PC-9 (cell line): ENCODE measurements around the gene ABHD1.

ENCODE experiments used
- EZH2 ChIP-seq: fragments of 200-600 bp; sonication (generic); IDR thresholded peaks from 2 replicates; pipeline ENCODE4 v1.8.0; 2017; ENCODE audit warnings: antibody characterized with exemption, low read depth
- TF ChIP-seq, protein P1 (sequence below): fragments of 200-600 bp; sonication (generic); conservative IDR thresholded peaks from 2 replicates; pipeline ENCODE4 v1.6.1; 2017; ENCODE audit warnings: mixed run types, antibody characterized with exemption, mild to moderate bottlenecking, moderate library complexity

DNA sequence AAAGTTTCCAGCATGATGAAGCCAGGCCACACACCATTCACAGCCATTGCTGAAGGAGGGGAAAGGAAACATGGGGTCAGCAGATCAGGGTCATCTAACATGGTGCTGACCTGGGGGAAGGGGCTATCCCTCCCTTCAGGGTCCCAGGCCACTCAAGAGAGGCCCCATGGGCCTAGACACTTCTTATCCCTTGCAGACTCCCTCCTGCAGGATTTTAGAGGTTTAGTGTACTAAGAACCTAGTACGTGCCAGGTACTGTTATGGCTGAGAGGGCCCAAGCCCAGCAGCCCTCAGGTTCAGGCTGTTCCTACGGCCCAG is 28.2 kb upstream of the ABHD1 start:
- TF ChIP-seq, protein P1, sequence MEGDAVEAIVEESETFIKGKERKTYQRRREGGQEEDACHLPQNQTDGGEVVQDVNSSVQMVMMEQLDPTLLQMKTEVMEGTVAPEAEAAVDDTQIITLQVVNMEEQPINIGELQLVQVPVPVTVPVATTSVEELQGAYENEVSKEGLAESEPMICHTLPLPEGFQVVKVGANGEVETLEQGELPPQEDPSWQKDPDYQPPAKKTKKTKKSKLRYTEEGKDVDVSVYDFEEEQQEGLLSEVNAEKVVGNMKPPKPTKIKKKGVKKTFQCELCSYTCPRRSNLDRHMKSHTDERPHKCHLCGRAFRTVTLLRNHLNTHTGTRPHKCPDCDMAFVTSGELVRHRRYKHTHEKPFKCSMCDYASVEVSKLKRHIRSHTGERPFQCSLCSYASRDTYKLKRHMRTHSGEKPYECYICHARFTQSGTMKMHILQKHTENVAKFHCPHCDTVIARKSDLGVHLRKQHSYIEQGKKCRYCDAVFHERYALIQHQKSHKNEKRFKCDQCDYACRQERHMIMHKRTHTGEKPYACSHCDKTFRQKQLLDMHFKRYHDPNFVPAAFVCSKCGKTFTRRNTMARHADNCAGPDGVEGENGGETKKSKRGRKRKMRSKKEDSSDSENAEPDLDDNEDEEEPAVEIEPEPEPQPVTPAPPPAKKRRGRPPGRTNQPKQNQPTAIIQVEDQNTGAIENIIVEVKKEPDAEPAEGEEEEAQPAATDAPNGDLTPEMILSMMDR, result no peak
- TF ChIP-seq EZH2, result no peak
